ENCODE data around the gene SELENBP1.
A peak's percentile ranks its signal among the peaks of the same experiment; 100 is the strongest.
"Not testable (repeated sequence)": the region's sequence is repeated elsewhere in the genome, so short reads cannot be mapped to it uniquely, and the experiment has no call there.

The SELENBP1 gene

DNA sequence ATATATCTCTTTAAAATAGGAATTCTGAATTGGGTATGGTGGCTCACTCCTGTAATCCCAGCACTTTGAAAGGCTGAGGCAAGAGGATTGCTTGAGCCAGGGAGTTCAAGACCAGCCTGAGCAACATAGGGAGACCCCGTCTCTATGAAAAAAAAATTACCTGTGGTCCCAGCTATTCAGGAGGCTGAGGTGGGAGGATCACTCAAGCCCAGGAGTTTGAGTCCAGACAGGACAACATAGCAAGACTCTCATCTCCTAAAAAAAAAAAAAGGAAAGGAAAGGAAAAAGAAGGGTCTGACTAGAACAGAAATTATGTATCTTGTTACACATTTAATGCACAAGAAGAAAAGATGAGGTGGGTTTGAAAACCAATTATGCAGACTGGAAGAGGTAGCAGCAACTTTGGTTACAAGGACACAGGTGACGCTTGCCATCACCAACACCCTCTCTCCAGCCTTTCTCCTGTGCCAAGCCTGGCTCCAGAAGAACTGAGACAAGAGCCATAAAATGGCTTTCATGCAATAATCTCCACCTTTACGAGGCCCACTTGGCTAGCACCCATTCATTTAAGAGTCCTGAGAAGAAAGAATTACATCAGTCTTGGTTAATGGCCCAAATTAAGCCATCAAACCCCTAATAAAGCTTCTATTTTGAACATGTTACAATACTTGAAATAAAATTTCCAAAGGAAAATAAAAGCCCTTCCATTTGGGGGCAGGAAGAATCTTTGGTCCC, 4.8 kb upstream of the SELENBP1 start:
- no peak for DNase-seq (ENCODE audit: low spot score)

DNA sequence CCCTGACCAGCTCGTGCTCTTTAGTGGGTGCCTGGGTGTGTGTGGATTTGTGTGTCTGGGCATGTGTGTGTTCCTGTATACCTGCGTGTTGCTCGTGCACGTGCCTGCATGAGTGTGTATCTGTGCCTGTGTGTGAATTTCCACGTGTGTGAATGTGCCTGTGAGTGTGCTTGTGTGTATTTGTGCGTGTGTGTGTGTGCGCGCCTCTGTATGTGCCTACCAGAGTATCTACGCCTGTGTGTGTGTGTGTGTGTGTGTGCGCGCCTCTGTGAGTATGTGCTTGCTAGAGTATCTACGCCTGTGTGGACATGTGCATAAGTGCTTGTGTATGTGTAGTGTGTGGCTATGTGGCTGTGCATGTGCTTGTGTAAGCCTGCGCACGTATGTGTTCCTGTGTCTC, 691 bp upstream of the SELENBP1 start:
- DNase-seq (ENCODE audit: low spot score): no peak

DNA sequence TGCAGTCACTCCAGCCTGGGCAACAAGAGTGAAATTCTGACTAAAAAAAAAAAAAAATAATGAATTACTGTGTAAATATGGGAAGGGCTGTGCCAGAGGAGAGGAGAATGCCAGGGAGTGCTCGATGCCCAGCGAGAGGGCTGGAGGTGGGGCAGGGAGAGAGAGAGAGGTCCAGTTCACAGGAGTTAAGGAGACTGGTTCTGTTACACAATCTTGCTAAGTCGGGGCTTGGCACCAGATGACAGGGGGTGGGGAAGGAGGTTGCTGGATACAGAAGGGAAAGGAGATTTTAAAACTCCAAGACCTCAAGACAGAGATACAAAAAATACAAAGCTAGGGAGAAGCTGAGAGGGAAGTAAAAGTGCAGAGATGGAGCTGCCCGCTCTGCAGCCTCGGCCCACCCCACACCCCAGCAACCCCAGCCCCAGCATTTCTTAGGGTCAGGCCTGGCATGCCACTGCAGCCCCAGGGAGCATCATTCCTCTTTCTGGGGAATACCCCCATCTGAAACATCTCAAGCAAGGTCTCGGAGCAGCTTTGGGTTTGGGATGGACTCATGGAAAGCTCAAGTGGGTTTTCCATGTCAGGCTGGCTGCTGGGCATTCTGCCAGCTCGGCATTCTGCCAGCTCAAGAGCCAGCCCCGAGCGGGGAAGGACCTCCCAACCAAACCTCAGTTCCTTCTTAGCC, 991 bp downstream of the SELENBP1 start:
- DNase-seq (ENCODE audit: low spot score): no peak

DNA sequence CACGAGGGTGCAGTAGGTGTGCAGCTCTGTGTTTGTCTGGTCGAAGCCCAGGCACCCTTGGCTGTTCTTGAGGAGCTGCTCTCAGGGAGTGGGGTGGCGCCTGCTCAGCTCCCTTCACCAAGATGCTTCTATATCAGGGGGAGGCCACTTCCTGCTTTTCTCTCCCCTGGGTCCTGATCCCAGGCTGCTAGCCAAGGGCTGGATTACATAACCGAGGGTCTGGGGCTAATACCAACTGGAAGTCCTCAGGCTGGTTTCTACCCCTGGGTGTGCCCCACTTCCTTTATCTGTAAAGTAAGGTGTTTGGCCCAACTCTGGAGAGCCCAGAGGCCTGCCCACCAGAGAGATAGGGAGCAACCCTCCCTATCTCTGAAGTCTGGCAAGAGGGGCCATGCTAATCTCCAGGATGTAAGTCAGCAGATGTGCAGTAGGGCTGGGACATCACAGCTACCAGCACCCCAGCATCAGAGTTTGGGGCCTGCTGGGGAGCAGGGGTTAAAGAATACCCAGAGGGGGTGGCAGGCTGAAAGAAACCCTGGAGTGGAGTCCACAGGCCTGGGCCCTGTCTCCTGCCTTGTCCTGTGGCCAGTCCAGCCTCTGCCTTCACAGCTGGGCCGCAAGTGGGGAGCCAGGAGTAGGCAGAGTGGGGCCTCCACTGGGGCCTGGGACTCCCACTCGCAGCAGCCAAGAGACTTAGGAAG, 2.1 kb downstream of the SELENBP1 start:
- DNase-seq (ENCODE audit: low spot score): no peak

DNA sequence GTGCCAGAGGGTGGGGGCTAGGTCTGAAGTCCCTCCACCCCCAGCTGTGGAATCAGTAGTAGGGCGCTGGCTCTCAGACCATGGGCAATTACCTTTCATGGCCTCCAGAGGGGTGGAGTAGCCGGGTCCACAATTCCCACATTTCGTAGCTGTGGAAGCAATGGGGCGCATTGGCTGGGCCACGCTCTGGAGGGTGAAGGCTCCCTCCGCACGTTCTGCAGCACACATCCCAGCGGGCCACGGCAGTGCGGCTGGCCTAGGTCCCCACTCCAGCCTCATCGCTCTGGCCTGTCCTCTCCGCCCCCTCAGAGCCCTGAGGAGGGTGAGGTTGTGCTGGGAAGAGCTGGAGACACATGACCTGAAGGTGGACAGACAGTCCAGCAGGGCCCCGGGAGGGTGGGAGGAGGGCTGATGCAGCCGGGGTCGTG, 2.9 kb downstream of the SELENBP1 start:
- no peak for DNase-seq (ENCODE audit: low spot score)

DNA sequence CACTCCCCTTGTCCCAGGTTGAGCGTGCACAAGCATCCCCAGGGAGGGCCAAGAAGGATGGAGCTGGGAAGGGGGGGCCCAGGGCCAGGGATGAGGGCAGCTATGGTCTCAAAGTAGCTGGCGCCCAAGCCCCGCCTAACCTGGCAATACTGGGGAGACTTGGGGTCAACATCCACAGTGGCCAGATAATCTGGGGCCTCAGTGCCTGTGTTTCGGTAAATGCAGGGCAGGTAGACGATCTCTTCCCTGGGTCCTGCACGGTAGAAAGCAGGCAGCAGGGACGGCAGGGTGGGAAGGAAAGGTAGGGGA, 3.2 kb downstream of the SELENBP1 start:
- no peak for DNase-seq (ENCODE audit: low spot score)

DNA sequence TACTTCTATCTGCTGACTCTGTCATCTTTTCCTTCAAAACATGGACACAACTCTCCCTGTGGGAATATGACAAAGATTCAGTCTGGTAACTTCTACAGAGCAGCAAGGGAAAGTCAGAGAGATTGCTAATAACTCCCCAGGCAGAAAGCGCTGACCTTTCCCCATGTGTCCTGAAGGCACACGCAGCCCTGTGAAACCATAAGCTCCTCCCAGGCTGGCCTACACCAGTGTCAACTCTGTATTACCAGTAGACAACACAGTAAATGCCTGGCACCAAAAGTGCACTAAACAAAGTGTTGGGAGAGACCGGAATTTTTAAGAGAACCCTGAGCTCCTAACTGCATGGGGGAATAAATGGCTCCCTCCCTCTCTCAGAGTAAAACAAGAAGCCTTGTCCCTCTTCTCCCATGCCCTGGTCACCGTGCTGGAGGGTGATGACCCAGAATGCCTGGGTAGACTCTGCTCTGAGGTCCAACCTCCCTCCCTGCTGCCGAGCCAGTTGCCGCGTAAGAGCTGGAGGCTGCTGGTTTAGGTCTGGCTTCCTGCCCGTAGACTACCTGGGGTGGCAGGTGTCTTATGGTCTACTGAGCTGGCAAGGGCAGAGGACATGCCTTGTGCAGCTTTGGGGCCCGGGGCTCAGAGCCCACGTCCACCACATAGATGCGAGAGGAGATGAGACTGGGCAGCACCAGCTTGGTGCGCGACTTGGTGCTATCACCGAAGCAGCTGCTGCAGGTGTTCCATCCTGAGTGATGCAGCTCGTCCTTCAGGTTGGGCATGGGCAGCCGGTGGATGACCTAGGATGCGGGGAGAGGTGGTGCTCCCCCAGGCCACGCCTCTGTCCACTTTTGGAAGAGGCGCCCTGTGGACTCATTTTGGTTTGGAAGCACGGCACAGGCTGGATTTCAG, 3.9 kb downstream of the SELENBP1 start:
- no peak for DNase-seq (ENCODE audit: low spot score)

DNA sequence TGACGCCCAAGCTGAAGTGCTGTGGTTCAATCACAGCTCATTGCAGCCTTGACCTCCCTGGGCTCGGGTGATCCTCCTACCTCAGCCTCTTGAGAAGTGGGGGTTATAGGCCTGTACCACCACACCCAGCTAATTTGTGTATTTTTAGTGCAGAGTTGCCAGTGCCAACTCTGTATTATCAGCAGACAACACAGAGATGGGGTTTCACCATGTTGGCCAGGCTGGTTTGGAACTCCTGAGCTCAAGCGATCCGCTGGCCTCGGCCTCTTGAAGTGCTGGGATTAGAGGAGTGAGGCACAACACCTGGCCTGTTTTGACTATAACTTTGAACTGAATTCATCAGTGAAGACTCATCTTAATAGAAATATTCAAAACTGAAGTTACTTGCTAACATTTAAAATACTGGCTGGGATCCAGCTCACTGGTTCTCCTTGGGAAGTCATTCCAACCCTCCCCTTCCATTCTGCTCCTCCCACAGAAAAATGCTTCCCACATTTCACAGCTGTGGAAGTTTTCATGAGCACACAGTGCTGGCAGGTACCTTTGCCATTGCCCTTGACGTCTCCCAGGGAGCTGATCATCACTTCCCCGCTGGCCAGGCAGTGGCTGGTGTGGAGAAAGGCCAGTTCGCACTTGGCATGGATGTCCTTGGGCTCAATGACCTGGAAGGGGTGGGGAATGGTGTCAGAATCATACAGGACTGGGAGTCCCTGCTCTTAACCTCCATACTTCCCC, 4.7 kb downstream of the SELENBP1 start:
- DNase-seq (ENCODE audit: low spot score): no peak

DNA sequence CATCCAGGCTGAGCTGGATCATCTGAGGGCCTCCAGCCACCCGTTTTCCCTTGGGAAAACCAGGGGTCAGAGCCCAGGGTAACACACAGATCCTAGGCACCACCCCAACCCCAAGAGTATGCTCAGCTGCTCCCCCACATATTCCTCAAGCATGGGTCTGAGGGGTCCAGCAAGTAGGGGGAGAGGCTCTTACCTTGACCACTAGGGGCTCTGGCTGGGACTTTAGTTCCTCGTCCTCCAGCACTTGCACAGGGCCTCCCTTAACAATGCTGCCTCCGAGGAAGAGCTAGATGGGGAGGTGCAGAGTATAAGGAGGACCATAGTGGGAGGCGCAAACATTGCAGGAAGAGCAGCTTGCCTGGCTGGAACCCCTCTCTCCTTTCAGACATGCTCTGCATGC, 7.5 kb downstream of the SELENBP1 start:
- DNase-seq (ENCODE audit: low spot score): no peak

DNA sequence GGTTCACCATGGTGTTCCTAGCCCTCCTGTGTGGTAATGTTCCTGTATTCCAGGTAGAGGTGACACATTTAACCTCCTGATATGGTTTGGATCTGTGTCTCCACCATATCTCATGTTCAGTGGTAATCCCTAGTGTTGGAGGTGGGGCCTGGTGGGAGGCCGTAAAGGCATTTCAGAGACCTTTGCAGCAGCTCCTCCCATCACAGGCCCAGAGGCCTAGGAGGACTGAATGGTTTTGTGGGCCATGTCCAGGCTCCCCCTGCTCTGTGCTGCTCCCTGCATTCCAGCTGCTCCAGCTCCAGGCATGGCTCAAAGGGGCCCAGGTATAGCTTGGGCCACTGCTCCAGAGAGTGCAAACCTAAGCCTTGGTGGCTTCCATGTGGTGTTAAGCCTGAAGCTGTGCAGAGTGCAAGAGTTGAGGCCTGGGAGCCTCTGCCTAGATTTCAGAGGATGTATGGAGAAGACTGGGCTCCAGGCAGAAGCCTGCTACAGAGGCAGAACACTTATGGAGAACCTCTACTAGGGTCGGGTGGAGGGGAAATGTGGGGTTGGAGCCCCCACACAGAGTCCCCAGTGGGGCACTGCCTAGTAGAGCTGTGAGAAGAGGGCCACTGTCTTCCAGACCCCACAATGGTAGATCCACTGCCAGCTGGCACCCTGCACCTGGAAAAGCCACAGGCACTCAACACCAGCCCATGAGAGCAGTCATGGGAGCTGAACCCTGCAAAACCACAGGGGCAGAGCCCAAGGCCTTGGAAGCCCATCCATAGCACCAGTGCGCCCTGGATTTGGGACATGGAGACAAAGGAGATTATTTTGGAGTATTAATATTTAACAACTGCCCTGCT, 10.0 kb downstream of the SELENBP1 start:
- DNase-seq (ENCODE audit: low spot score): no peak

DNA sequence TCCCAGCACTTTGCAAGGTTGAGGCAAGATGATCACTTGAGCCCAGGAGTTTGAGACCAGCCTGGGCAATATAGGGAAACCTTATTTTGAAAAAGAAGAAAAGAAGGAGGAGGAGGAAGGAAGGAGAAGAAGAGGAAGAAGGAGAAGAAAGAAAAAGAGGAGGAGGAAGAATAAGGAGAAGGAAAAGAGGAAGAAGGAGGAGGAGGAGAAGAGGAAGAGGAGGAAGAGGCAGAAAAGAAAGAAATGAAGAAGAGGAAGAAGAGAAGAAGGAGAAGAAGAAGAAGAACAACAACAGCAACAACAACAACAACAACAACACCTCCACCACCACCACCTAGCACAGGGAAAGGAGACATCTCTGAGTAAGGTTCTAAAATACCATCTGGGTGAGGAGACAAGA, 10.6 kb downstream of the SELENBP1 start:
- no peak for DNase-seq (ENCODE audit: low spot score)

DNA sequence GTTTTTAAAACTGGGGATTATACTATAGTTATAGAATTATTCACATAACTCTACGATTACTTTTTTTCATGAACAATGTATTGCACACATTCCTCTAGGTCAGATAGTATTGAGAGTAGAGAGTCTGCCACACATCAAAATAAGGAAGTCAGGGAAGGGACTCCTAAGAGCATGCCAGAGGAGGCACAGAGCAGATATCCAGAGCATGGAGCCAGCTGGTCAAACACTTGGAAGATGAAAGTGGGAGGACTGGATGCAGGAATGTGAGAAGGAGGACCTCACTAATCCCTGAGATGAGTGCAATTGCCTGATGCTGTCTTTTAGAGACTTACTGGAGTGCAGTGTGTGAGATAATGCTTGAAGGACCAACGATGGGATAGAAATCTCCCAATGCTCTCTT, 15.8 kb downstream of the SELENBP1 start:
- no peak for DNase-seq (ENCODE audit: low spot score)

DNA sequence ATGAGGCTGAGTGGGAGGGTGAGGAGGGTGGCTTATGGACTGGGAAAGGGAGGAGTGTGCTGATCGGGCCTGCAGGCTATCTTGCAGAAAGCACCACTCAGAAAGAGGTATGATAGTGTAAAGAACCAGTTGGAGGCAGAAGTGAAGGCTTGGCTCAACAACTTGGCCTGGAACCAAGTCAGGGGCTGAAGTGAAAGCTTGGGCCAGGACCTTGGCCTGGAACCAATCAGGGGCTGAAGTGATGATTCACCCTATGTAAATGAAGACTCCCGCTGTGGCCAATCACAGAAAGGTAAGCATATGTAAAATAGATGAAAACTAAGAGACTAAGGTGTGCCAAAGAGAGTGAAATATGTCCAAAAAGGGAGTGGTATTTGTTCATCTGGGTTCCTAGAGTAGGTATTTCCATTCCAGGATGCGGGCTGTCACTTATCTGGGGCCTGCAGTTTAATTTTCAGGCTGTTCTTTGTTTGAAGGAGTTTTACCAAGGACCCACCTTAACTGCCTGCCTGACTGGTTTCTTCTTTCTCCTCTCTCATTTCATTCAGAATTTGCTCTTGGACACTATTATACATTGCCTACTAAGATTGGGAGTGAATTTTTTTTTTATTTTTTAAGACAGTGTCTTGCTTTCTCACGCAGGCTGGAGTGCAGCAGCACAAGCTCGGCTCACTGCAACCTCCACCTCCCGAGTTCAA, 20.3 kb downstream of the SELENBP1 start:
- no peak for DNase-seq (ENCODE audit: low spot score)

DNA sequence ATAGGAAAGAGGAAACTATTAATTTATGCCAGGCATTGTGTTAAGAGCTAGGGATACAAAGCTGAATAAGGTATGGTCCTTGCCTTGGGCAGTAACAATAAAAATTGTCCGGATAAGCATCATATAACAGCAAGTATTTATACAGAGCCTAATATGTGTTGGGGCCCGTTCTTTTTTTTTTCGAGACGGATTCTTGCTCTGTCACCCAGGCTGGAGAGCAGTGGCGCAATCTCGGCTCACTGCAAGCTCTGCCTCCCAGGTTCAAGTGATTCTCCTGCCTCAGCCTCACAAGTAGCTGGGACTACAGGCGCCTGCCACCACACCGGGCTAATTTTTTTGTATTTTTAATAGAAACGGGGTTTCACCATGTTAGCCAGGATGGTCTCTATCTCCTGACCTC, 22.2 kb downstream of the SELENBP1 start:
- DNase-seq (ENCODE audit: low spot score): not testable (repeated sequence)

DNA sequence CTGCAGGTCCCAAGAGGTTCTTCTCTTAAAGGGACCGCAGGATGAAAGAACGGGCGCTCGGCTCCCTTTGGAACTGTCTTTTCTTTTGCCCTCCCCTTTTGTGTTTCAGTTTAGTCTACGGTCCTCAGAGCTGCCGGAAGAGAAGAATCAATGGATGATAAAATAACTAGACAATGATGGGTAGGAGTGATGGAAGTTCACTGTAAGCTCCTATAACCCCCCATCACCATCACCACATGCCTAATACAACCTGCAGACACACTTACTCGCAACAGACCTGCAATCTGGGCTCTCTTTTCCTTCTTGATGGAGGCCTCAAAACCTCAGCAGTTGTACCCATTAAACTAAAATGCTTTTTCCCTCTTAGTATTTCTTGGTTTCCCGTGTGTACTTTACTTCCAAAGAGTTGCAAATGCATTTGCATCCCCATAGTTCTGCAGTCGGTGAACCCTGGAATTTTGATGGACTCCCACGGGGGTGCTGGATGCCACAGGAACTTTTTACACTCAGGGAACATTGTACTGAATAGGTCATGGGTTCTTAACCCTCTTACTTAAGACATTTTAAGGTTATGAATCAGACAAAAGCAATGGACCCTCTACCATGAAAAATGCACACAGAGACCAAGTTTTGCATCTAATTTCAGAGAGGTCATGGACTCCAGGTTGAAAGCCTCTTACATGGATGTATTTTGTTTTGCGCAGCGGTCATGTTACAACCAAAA, 24.8 kb downstream of the SELENBP1 start:
- DNase-seq (ENCODE audit: low spot score): no peak

DNA sequence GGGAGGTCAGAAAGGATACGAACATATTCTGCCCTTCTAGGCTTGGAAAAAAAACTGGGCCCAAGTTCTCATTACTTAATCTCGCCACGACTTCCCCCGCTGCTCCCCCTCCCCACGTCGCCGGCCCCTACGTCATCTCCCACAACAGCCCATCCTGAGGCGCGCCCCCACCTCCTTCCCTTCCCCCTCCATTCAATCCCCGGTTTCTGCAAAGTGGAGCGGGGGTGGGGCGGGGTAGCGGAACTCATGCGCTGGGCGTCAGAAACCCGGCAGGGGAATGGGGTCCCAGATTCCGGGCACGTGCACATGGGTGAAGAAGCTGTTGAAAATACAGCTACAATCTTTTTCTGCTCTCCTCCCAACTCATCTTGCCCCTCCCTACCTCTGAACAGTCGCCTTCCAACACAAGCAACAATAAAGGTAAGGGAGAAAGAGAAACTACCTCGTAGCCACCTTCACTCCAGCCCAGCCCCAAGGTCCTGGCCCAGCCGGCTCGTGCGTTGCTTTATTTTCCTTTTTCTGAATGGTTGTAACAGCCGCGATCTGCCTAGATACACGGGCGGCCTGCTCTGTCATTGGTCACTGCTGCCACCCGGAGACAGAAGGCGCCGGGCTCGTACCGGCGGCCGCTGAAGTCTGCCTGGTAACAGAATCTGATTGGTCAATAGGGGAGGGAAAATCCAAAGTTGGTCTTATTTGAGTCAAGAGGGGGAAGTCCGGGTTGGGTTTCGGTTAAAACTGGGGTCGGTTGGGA, 25.6 kb downstream of the SELENBP1 start, which contains the start of gene RFX5:
RFX5 (minus strand) TSS at position 484 of the 754 bp plus-strand sequence. CDS start 932 bp downstream, outside the sequence.
- DNase-seq (ENCODE audit: low spot score): peak; percentile 98

DNA sequence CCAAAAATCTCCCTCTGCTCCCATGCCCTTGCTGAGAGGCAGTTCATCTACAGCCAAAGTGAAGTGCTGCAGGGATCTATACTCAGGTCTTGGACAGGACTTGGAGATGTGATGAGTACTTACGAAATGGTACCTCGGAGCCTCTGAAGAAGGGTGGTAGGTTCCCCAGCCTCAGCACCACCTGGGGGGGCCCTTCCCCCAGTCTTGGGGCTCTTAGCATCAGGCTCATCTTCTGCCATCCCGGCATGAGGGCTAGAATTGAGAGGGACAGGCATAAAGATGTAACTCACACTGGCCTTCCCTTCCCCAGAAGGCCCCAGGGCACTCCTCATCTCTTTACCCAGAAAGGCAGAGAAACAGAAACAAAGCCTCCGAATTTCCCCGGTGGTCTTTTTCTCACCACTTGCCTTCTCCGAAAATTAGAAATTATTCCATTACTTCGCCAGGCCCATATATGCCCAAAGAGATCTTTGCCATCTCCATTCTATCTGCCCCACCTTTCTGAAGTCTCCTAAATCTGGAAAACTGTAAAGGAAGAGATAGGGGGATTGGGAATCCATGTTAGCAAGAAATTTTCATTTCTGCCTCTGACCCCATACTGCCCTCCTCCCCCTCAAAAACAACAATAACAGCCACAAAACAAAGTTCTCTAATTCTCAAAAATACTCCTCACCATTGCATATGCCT, 26.3 kb downstream of the SELENBP1 start:
- no peak for DNase-seq (ENCODE audit: low spot score)

DNA sequence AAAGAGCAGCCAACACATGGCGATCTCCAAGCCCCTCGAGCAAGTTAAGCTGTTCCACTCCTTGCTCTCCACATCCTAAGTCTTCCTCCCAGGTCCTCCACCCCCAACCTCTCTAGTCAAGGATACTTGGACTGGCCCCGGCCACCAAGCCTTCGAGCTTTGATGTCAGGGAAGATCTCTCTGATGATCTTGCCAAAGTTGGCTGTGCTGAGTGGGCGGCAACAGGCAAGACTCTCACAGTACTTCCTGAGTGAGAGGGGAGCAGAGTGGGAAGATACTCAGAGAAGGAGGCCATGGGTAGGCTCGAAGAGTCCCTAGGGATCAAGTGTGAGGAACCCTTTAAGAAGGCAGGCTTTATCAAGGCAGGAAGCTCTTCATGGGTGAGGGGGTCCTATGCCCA, 28.2 kb downstream of the SELENBP1 start:
- DNase-seq (ENCODE audit: low spot score): no peak

Measured in D341Med (cell line).